GM12873 (cell line): ENCODE data around the gene PRKCD.

Experiments used
- CTCF ChIP-seq: IDR thresholded peaks from 2 replicates; pipeline ENCODE4 v1.5.1; 2012; ENCODE audit warnings: low read depth, mild to moderate bottlenecking, moderate library complexity, low read length, control low read depth; ENCODE audit not compliant: insufficient read depth; ENCODE audit errors: missing control alignments

PRKCD gene

GRCh38 chr3:53183514-53183913, 22.5 kb downstream of the PRKCD start:
- no peak for TF ChIP-seq CTCF

GRCh38 chr3:53184701-53185100, 23.7 kb downstream of the PRKCD start:
- TF ChIP-seq CTCF, result no peak

GRCh38 chr3:53185761-53186465, 24.9 kb downstream of the PRKCD start:
- no peak for TF ChIP-seq CTCF

- TF ChIP-seq CTCF, result no peak
Measured at GRCh38 chr3:53186726-53187125, 25.7 kb downstream of the PRKCD start.

GRCh38 chr3:53187430-53187829, 26.4 kb downstream of the PRKCD start:
- TF ChIP-seq CTCF, result no peak

GRCh38 chr3:53188136-53188685, 27.2 kb downstream of the PRKCD start:
- no peak for TF ChIP-seq CTCF

- TF ChIP-seq CTCF, result no peak
Measured at GRCh38 chr3:53188720-53189119, 27.7 kb downstream of the PRKCD start.
